BE2C (cell line): ENCODE results near the gene ENTPD2.

ENCODE experiments used
- DNase-seq: peaks from one replicate; pipeline ENCODE4 v3.0.0-alpha.2; 2020
- H3K27me3 ChIP-seq: fragments of 250-450 bp; sonication (Bioruptor Pico); 2 replicates; pipeline ENCODE4 v1.5.1; 2020; ENCODE audit warnings: mild to moderate bottlenecking
- H3K36me3 ChIP-seq: fragments of 250-450 bp; sonication (Bioruptor Pico); 2 replicates; pipeline ENCODE4 v1.5.1; 2020; ENCODE audit warnings: mild to moderate bottlenecking
- H3K4me1 ChIP-seq: fragments of 250-450 bp; sonication (Bioruptor Pico); 2 replicates; pipeline ENCODE4 v1.5.1; 2020
- H3K4me3 ChIP-seq: 2 replicates; pipeline ENCODE4 v1.5.1; 2011; ENCODE audit warnings: low read depth, low read length
- H3K9me3 ChIP-seq: fragments of 250-450 bp; sonication (Bioruptor Pico); 2 replicates; pipeline ENCODE4 v1.5.1; 2020
- CTCF ChIP-seq: IDR thresholded peaks from 2 replicates; pipeline ENCODE4 v1.5.1; 2012; ENCODE audit warnings: mild to moderate bottlenecking, low read depth, low read length

The ENTPD2 gene

GRCh38 chr9:137095664-137096517 is 42.0 kb upstream of the ENTPD2 start:
- DNase-seq, result peak; percentile 64
- Histone ChIP-seq H3K4me3 (no peak overlapping the region), H3K9me3 (no peaks in the 10 kb centered on the region), H3K4me1 (no peaks in the 10 kb centered on the region), H3K27me3 (no peaks in the 10 kb centered on the region), H3K36me3 (peaks cover 19% of the 10 kb centered on the region)
- TF ChIP-seq CTCF, result peak; percentile 58

GRCh38 chr9:137089232-137089947 is 35.5 kb upstream of the ENTPD2 start:
- Histone ChIP-seq H3K27me3 (no peaks in the 10 kb centered on the region), H3K4me1 (no peaks in the 10 kb centered on the region; the same call in 1 of the 2 replicates), H3K4me3 (no peak overlapping the region), H3K36me3 (no peaks in the 10 kb centered on the region), H3K9me3 (no peaks in the 10 kb centered on the region)
- DNase-seq, result no peak
- TF ChIP-seq CTCF, result no peak

- no peak for DNase-seq
These were observed 34.3 kb upstream of the ENTPD2 start for GRCh38 chr9:137088121-137088520.

GRCh38 chr9:137087409-137087925 is 33.6 kb upstream of the ENTPD2 start:
- no peak for TF ChIP-seq CTCF
- no peaks in the 10 kb centered on the region for H3K27me3 ChIP-seq
- H3K9me3 ChIP-seq, result no peaks in the 10 kb centered on the region
- peaks cover 7% of the 10 kb centered on the region; the same call in 1 of the 2 replicates for H3K36me3 ChIP-seq
- no peak for DNase-seq
- H3K4me1 ChIP-seq, result peaks cover 12% of the 10 kb centered on the region
- H3K4me3 ChIP-seq, result peak overlapping the region; percentile 87

More at GRCh38 chr9:137088121-137088520, 34.3 kb upstream of the ENTPD2 start:
- Histone ChIP-seq H3K36me3 (peaks cover under 1% of the 10 kb centered on the region; the same call in 1 of the 2 replicates), H3K4me3 (peak overlapping the region; percentile 87), H3K9me3 (no peaks in the 10 kb centered on the region), H3K4me1 (peaks cover 7% of the 10 kb centered on the region), H3K27me3 (no peaks in the 10 kb centered on the region)
- no peak for TF ChIP-seq CTCF

- Histone ChIP-seq H3K27me3 (no peaks in the 10 kb centered on the region), H3K4me1 (peaks cover 12% of the 10 kb centered on the region), H3K36me3 (peaks cover 11% of the 10 kb centered on the region), H3K4me3 (peak within 1 kb of the TSS; percentile 87), H3K9me3 (no peaks in the 10 kb centered on the region)
- 0 out of 2 replicates have a peak, but pooled peaks have one; percentile 2 for TF ChIP-seq CTCF
- peak; percentile 100 for DNase-seq
These were observed 32.9 kb upstream of the ENTPD2 start, which contains the start of gene MAN1B1 for GRCh38 chr9:137086531-137087408. TSS of gene MAN1B1 (plus strand) at chr9:137086985. CDS start at chr9:137087000, 15 bp downstream.
